ENCODE measurements around the gene HMGB4.

The HMGB4 gene

GRCh38 chr1:33898881-33899280 lies 35.0 kb downstream of the HMGB4 start:
- no peak overlapping the region for H3K4me3 ChIP-seq (replicated peaks in 1 of 2; ENCODE audit: low read depth in 2 of 2, low read length in 2 of 2)
- TF ChIP-seq CTCF (IDR thresholded peaks at IDR 0.05; ENCODE audit: low read depth, low read length) = no peak
- no peak for DNase-seq (ENCODE audit: low read depth in 2 of 2)

GRCh38 chr1:33899746-33900145 lies 35.9 kb downstream of the HMGB4 start:
- DNase-seq (ENCODE audit: low read depth in 2 of 2) = no peak
- TF ChIP-seq CTCF (IDR thresholded peaks at IDR 0.05; ENCODE audit: low read depth, low read length) = no peak
- no peak overlapping the region for H3K4me3 ChIP-seq (replicated peaks in 1 of 2; ENCODE audit: low read depth in 2 of 2, low read length in 2 of 2)

GRCh38 chr1:33902486-33903209 lies 38.8 kb downstream of the HMGB4 start:
- TF ChIP-seq CTCF (IDR thresholded peaks at IDR 0.05; ENCODE audit: low read depth, low read length) = no peak
- DNase-seq (ENCODE audit: low read depth in 2 of 2) = no peak
- H3K4me3 ChIP-seq (replicated peaks in 1 of 2; ENCODE audit: low read depth in 2 of 2, low read length in 2 of 2) = no peak overlapping the region

GRCh38 chr1:33903210-33903589 lies 39.3 kb downstream of the HMGB4 start:
- no peak for TF ChIP-seq CTCF (IDR thresholded peaks at IDR 0.05; ENCODE audit: low read depth, low read length)
- DNase-seq (ENCODE audit: low read depth in 2 of 2) = peak in 1 of 2 donors; percentile 7
- H3K4me3 ChIP-seq (replicated peaks in 1 of 2; ENCODE audit: low read depth in 2 of 2, low read length in 2 of 2) = no peak overlapping the region

GRCh38 chr1:33905241-33905640 lies 41.4 kb downstream of the HMGB4 start:
- DNase-seq (ENCODE audit: low read depth in 2 of 2) = no peak
- H3K4me3 ChIP-seq (replicated peaks in 1 of 2; ENCODE audit: low read depth in 2 of 2, low read length in 2 of 2) = no peak overlapping the region
- TF ChIP-seq CTCF (IDR thresholded peaks at IDR 0.05; ENCODE audit: low read depth, low read length) = no peak

- H3K4me3 ChIP-seq (replicated peaks in 1 of 2; ENCODE audit: low read depth in 2 of 2, low read length in 2 of 2) = no peak overlapping the region
- DNase-seq (ENCODE audit: low read depth in 2 of 2) = no peak
- no peak for TF ChIP-seq CTCF (IDR thresholded peaks at IDR 0.05; ENCODE audit: low read depth, low read length)
Observed at GRCh38 chr1:33906156-33906555, 42.3 kb downstream of the HMGB4 start.
